GM18517 (cell line): ENCODE results near the gene RACGAP1.

Experiments used
- ATAC-seq: cut with Tn5 transposase; IDR thresholded peaks from one replicate; pipeline ENCODE4 v1.9.1; 2021; ENCODE audit warnings: mild to moderate bottlenecking, moderate library complexity; ENCODE audit not compliant: unreplicated experiment

RACGAP1 gene

DNA sequence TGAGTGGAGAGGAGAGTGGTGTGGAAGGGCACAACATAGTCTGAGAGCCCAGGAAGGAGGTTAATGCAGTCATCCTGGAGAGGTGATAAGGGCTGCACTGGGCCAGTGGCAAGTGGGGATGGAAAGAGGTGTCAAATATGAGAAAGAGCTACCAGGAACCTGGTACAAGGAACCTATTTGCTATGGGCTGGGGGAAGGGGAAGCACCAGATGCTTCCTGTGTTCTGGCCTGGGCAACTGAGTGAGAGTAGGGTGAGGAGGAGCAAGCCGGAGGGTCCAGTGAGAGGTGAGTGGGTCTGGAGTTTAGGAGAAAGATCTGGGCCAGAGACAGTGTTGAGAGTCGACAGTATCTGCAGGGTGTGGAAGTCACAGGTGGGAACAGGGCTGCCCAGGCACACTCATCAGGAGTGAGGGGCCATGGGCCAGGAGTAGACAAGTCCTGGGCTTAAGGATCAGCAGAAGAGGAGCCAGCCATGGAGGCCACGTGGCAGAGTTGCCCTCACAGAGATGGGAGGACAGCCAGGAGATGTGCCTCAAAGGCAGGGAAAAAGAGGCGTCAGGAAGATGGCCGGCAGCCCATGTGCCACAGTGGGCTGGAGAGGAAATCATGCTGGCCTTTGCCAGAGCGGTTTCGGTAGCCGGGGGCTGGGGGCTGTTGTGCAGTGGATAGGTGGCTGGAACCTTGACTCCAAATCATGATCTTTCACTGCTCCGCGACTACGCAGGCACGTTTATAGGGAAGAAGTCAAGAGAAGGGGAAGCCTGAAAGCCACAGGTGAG is 55.5 kb downstream of the RACGAP1 start:
- no peak for ATAC-seq

DNA sequence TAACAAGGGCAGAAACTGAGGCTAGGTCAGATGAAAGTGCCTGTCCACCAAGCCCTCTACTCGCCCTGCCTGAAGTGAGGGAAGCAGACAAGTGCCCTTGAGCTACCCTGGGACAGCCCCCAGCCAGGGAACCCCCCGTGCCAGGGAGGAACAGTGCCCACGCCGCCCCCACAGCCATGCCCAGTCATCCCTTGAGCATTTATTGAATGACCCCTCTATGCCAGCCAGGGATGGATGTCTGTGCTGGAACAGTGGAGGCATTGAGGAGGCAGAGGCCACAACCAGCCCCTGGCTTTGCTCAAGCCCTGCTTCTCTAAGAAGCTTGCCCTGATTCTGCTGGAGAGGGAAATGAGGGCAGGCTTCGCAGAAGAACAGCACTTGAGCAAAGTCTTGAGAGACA is 56.3 kb downstream of the RACGAP1 start:
- ATAC-seq, result no peak

DNA sequence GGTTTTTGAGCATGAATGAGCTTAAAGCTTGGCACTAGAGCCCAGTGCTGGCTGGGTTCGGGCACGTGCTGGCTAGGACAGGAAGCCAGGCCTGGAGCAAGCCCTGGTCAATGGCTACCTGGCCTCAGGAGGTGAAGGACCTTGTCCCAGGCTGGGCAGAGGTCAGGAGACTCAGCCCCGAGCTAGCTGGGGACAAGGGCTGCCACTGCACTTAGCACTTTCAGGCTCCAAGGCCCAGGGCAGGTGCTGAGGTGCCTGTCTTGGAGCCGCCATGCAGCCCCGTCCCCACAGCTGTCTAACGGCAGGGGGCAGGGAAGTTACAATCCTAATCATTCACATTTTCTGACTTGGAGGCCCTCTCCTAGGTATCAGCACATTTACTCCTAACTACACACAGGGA is 56.8 kb downstream of the RACGAP1 start:
- ATAC-seq, result no peak

DNA sequence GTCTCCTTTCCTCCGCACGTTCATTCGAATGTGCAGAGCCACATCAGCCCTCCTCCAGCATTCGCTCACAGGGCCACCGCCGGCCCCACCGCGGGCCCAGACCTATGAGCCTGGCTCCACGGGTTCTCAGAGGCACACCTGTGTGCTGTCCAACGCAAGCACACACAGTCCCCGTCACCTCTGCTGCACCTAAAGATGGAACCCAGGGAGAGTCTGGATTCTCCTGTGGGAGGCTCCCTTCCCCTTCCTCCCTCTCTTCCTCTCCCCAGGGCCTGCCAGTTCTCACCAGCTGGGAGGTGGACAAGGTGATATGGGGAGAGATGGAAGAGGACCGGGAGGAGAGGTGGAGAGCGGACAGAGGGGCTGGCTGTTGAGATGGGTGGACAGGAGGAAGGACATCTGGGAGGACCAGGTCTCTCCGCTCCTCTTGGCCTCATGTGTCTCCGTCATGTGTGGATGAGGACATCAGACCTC is 57.5 kb downstream of the RACGAP1 start:
- no peak for ATAC-seq

DNA sequence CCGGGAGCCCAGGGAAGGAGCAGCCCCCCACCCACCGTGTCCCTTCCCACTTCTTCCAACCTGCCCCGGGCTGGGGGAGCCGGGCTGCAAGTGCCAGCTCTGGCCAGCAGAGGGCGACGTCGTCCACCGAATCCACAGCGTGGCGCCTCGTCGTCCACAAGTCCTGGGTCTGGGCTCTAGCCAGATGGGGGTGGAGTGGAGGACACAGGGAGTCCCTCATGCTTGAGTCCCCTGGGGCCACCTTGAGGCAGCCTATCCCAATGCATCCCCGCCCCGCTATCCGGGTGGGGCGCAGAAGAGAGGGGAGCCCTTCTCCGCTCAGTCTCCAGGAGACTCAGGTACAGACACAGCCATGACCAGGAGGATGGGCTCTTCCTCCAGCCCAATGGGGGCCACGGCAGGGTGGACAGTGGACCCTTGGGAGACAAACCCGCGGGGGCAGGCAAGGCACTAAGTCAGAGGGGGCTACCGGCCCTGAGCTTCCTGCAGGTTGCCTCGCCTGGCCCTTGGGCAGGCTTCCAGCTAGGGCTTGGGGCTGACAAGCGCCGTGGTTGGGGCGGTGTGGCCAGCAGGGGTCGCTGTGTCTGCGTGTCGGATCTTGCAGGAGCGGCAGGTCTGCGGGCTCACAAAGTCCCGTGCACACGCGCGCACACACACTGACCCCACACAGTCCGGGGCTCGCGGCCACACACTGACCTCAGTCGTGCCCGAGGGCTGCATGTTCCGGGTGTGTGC is 58.1 kb downstream of the RACGAP1 start:
- peak; percentile 69 for ATAC-seq

DNA sequence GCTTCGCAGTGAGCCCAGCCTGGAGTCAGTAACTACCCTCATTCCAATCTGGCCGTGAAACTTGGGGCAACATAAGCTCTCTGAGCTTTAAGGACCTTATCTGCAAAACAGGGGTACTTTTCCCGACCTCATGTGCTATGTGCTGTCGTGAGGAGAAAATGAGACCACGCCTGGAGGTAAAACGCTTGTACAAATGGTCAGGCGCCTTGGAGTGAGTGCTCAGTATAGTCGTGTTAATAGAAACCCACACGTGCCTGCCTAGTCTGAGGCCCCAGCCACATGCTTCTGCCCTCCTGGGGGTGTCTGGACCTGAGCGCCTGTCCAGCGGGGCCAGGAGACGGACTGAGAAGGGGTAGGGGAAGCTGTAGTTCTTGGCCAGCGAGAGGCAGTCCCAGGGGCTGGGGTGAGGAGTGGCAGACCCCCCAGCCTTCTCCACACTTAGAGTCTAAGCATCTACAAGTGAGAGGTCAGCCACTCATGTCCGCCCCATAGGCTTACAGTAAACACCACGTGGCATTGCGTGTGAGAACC is 58.7 kb downstream of the RACGAP1 start:
- no peak for ATAC-seq

DNA sequence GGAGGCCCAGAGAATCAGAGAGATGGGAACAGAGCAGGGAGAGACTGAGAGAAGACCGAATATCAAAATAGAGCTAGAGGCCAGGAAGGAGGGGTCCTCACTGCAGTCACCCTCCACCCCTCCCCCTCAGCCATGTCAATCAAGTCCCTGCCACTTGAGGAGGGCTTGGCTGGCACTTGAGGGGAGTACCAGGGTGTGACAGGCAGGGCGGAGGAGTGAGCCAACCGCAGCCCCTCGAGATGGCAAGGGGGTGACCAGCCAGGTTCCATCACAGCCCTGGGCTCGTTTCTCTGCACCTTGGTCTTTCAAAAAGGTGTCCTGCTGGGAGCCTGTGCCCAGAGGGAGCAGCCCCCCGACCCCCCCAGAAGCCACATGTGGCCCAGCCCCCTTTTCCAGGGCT is 59.5 kb downstream of the RACGAP1 start:
- no peak for ATAC-seq

DNA sequence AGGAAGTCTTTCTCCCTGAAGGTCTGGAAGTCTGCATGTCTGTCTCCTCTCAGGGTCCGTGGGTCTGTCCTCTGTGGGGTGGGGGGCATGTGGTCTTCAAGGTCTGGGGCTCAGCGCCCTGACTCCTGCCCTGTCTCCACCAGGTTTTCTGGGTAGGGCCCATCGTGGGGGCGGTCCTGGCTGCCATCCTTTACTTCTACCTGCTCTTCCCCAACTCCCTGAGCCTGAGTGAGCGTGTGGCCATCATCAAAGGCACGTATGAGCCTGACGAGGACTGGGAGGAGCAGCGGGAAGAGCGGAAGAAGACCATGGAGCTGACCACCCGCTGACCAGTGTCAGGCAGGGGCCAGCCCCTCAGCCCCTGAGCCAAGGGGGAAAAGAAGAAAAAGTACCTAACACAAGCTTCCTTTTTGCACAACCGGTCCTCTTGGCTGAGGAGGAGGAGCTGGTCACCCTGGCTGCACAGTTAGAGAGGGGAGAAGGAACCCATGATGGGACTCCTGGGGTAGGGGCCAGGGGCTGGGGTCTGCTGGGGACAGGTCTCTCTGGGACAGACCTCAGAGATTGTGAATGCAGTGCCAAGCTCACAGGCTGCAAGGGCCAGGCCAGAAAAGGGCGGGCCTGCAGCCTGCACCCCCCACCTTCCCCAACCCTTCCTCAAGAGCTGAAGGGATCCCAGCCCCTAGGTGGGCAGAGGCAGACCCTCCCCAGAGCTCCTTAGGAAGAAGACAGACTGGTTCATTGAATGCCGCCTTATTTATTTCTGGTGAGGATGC is 60.3 kb downstream of the RACGAP1 start:
- ATAC-seq, result no peak

DNA sequence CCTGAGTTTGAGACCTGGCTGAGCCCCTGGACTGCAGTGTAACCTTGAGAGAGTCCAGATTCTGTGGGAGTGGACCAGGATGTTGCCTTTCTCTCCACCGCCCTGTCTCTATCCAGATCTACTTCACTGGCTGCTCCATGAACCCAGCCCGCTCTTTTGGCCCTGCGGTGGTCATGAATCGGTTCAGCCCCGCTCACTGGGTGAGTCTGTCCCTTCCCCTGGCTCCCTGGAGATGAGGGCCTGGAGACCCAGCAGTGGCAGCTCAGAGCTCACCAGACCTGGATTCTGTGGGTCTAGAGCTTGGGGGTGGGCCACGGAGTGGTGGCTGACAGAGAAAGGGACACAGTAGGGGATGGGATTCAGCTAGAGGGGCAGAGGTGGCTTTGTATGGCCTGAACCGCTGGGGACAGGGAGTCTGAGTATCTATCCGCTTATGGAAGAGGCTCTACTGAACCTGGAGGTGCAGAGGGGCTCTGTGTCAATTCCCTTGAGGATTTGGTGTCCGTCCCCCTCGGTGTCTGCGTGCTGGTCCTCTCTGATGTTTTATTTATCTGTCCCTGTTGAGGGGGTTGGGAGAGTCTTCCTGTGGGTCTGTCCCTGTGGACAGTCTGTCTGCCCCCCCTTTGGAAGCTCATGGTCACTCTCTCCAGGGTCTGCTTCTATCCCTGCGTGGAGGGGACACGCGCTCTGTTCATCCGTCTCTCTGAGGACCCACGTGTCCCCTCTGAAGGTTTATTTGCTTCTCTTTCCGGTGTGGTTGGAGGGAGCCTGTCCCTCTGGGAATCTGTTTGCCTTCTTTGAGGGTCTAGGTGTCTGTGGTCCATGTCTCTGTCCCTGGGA is 61.1 kb downstream of the RACGAP1 start:
- ATAC-seq, result no peak

DNA sequence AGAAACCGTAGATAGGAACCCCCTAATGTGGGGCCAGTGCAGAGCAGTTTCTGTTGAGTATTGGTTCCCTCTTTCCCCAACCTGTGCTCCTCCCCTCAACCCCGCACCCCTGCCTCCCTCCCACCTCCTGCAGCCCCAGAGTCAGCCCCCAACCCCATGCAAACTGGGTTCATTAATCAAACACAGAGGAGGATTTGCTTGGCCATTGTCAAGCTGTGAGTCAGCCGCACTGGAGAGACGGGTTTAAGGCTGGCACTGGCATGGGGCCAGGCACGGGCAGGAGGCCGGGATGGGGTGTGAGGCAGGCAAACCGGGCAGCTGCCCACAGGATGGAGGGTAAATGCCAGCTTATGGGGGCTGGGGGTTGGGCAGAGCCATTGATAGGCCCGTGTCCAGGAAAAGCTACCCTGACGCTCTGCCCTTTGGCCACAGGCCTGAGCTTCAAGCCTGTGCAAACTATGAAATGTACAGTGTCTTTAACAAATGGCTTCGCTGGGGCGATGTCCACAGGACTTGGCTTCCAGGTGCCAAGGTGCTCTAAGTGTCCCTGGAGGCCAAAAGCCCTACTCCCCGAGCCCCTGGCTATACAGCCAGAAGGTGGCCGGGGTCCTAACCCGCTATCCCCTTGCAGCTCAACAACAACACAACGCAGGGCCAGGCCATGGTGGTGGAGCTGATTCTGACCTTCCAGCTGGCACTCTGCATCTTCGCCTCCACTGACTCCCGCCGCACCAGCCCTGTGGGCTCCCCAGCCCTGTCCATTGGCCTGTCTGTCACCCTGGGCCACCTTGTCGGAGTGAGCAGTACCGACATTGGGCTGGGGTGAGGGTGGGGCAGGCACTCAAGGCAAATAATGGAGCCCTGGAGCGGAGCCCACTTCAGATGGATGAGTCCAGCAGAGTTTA is 62.2 kb downstream of the RACGAP1 start:
- ATAC-seq, result no peak

DNA sequence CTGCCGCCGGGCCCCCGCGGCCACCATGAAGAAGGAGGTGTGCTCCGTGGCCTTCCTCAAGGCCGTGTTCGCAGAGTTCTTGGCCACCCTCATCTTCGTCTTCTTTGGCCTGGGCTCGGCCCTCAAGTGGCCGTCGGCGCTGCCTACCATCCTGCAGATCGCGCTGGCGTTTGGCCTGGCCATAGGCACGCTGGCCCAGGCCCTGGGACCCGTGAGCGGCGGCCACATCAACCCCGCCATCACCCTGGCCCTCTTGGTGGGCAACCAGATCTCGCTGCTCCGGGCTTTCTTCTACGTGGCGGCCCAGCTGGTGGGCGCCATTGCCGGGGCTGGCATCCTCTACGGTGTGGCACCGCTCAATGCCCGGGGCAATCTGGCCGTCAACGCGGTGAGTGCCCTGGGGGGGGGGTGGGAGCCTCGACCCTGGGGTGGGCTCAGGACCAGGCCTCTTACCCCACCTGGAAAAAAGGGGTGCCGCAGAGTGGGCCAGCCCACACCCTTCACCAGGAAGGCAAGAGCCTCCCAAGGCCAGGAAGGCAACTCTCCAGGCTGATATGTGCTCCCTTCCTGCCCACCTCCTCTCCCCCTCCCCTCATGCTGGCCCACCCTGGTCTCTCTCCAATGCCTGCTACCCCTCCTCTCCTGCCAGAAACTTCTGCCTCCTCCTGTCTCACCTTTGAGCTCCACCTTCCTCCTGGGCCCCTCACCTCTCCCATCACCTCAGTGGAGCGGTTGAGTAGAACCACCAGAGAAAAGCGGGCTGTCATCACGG is 63.1 kb downstream of the RACGAP1 start:
- ATAC-seq, result no peak

DNA sequence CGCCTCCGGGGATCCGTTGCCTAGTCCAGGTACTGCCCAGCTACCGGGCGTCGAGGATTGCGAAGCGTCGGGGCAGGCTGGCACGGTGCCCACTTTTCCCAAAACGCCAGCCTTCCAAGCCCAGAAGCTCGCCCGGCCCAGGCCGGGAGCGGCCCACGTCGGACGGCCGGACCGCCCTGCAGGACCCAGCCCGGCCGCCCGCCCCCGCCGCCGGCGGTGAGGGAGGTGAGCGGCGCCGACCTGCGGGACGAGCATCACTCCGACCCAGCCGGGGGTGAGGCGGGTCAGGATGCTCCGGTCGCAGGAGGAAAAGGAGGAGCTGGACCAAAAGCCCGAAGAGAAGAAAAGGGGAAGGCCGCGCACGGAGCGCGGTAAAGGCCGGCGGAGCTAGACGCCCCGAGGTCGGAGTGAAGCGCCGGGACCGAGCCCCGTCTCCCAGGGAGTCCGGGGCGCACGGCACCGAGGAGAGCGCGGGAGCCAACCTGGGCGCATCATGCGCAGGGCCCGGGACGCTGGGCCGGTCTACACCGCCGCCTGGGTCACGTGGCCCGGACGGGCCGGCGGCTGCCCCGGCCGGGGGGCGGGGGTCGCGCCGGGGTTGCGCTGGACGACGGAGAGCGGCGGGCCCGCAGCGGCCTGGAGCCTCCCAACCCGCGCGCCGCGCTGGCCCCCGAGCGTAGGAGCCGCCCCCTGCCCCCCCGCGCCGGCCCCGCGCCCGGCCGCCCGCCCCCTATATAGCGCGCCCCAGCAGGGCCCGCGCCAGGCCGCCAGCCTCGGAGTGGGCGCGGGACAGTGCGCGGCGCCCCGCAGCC is 64.0 kb downstream of the RACGAP1 start, which contains the start of gene AQP5:
Gene AQP5, plus strand, starts transcription at position 762 of the 812 bp plus-strand sequence. CDS start 146 bp downstream, outside the sequence.
- ATAC-seq, result no peak

DNA sequence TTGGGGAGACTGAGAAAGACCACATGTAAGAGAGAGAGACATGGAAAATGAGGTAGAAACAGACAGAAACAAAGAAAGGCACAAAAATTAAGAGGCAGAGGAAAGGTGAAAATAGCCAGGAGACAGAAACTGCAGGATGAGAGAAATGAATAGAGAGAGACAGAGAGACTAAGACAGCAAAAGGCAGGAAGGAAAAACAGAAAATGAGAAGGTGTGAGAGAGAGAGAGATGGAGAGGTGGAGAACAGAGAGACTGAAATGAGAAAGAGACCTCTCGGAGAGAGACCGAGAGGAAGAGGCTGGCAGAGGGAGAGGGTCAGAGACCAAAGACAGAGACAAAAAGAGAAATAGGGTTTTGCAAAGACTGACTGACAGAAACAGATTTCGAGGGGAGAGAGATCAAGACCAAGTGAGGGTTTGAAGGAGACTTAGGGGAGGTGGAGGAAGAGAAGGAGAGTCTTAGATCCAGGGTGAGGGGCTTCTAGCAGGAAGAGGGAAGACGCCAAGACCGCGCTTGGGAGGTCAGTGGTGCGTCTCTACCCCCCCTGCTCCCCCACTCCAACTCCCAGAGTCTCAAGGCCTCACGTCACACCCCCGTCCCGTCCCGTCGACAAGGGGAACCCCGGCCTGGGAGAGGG is 64.7 kb downstream of the RACGAP1 start:
- ATAC-seq, result no peak

DNA sequence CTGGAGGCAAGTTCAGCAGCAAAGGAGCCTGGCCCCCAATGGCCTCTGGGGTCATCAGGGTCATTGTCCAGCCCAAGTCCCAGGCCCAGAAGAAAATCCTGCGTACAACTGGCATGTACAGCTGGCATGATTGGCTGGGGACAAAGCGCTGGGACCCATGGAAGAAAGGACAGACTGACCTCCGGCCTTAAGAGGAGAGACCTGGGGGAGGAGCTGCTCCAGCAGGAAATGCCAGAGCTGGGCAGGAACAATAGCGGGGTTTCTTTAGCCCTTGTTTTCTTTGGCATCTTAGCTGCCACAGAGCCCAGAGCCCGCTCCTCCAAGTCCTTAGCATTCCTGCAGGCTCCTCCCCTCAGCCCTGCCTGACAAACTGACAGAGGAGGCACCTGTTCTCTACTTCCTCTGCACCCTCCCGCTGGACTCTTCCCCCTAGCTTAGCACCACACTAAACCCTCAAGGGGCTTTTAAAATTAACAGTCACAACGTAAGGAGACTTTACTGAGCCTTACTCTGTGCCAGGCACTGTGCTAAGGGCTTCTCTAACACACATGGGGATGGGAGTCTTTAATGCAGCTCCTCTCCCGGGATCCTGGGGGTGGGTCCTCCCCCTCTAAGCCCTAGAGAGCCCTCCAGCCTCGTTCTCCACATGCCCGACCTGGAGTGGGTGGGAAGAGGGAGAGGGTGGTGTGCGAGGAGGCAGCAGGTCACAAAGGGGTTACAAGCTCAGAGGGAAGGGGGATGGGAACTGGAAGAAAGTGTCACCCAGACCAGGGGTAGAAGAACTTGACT is 65.4 kb downstream of the RACGAP1 start:
- no peak for ATAC-seq

DNA sequence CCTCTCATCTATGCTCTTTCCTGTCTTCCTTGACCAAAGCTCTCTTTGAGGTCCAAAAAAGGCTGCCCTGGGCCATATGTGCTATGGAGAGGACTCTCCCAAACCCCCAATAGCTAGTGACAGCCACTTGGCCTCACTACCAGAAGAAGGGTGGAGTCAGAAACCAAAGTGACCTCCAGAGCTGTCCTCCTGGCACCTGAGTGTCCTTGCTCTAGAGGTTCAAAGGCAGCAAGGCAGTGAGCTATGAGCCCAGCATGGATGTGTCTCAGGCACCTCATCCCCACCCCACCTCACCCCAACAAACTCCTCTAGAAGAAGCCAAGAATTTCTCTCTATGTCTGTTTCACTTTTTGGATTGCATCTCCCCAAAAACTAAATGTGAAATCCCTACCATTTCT is 67.7 kb downstream of the RACGAP1 start:
- ATAC-seq, result no peak
